ENCODE measurements around the gene DOCK1.

GRCh38 chr10:127013211-127013656 lies 108.0 kb downstream of the DOCK1 start:
- TF ChIP-seq CTCF (IDR thresholded peaks at IDR 0.05; ENCODE audit: borderline replicate concordance, extremely low read depth, low read length, poor library complexity, severe bottlenecking) (no peak), EZH2 (IDR thresholded peaks at IDR 0.05; ENCODE audit: borderline replicate concordance, low read depth, low read length, severe bottlenecking) (no peak)

All from DND-41 (cell line).